RWPE1 (cell line): ENCODE results near the gene DPP8.
"Not testable (repeated sequence)": the region's sequence is repeated elsewhere in the genome, so short reads cannot be mapped to it uniquely, and the experiment has no call there.

ENCODE experiments used
- CTCF ChIA-PET: fragments of 350-600 bp; sonication (Branson Sonifier 250); formaldehyde crosslinking; extraction: SDS; loops from one replicate; lab custom pipeline; 2021; lab: Yijun Ruan, JAX
- POLR2A ChIA-PET: fragments of 400-600 bp; formaldehyde crosslinking; extraction: SDS; loops from one replicate; lab custom pipeline; 2020; ENCODE audit warnings: antibody characterized with exemption; ENCODE audit not compliant: low non-redundant PET; lab: Yijun Ruan, JAX
- DNase-seq: peaks from one replicate; pipeline ENCODE4 v3.0.0; 2012; ENCODE audit warnings: low spot score
- H3K27ac ChIP-seq: fragments of 450-650 bp; 2 replicates; pipeline ENCODE4 v1.5.1; 2017
- CTCF ChIP-seq: fragments of 450-650 bp; conservative IDR thresholded peaks from 2 replicates; pipeline ENCODE4 v1.5.1; 2017; ENCODE audit warnings: low read depth, mild to moderate bottlenecking

DPP8 gene

GRCh38 chr15:65470866-65471265 is 46.6 kb downstream of the DPP8 start:
- DNase-seq = peak; percentile 4
- TF ChIP-seq CTCF = no peak
- no peak overlapping the region for H3K27ac ChIP-seq
- POLR2A ChIA-PET = no interaction called here
- CTCF ChIA-PET = interaction anchor here (0.6 kb wide), 1 partner anchor 25 kb away, joined by 4 read pairs; no protein-coding TSS in a partner anchor

GRCh38 chr15:65468229-65468909 is 49.1 kb downstream of the DPP8 start:
- H3K27ac ChIP-seq = no peak overlapping the region
- CTCF ChIA-PET = interaction anchor here (0.7 kb wide), 1 partner anchor 134 kb away, joined by 3 read pairs; no protein-coding TSS in a partner anchor
- no peak for TF ChIP-seq CTCF
- POLR2A ChIA-PET = interaction anchor here (0.7 kb wide), 1 partner anchor 17 kb away, joined by 3 read pairs; no protein-coding TSS in a partner anchor
- no peak for DNase-seq

GRCh38 chr15:65466901-65467300 is 50.6 kb downstream of the DPP8 start:
- CTCF ChIA-PET = no interaction called here

GRCh38 chr15:65463096-65463495 is 54.4 kb downstream of the DPP8 start:
- H3K27ac ChIP-seq, CTCF ChIA-PET, POLR2A ChIA-PET, DNase-seq: not testable (repeated sequence)

More at GRCh38 chr15:65466901-65467300, 50.6 kb downstream of the DPP8 start:
- H3K27ac ChIP-seq = no peak overlapping the region
- POLR2A ChIA-PET = no interaction called here
- TF ChIP-seq CTCF = no peak
- no peak for DNase-seq

- ChIA-PET POLR2A (no interaction called here), CTCF (interaction anchor here (0.6 to 0.7 kb wide), 2 partner anchors 56 to 143 kb away, joined by 3 read pairs; no protein-coding TSS in a partner anchor)
- DNase-seq = no peak
- TF ChIP-seq CTCF = no peak
- no peak overlapping the region for H3K27ac ChIP-seq
These were observed 56.6 kb downstream of the DPP8 start for GRCh38 chr15:65460741-65461347.

- CTCF ChIA-PET, DNase-seq, H3K27ac ChIP-seq, POLR2A ChIA-PET: not testable (repeated sequence)
These were observed 62.2 kb downstream of the DPP8 start for GRCh38 chr15:65455256-65455655.

GRCh38 chr15:65451989-65452388 is 65.5 kb downstream of the DPP8 start:
- DNase-seq = no peak
- POLR2A ChIA-PET = no interaction called here
- no peak for TF ChIP-seq CTCF
- CTCF ChIA-PET = interaction anchor here (0.6 to 0.7 kb wide), 2 partner anchors 15 to 373 kb away, joined by 3 to 6 read pairs; no protein-coding TSS in a partner anchor
- no peak overlapping the region for H3K27ac ChIP-seq
